ACC112 (cell line): Measurements from ENCODE around the gene PANK1.

ENCODE experiments used
- H2AFZ ChIP-seq: fragments of 200-600 bp; sonication (generic); one replicate; pipeline ENCODE4 v1.6.0; 2017; ENCODE audit warnings: antibody characterized with exemption, low read length; ENCODE audit not compliant: unreplicated experiment
- H3K27ac ChIP-seq: fragments of 200-600 bp; sonication (generic); 2 replicates; pipeline ENCODE4 v1.5.1; 2014; ENCODE audit warnings: low read depth, mild to moderate bottlenecking, antibody characterized with exemption, low read length, moderate library complexity
- H3K27me3 ChIP-seq: fragments of 200-600 bp; sonication (generic); 2 replicates; pipeline ENCODE4 v1.6.1; 2014; ENCODE audit warnings: mild to moderate bottlenecking, antibody characterized with exemption, low read length, moderate library complexity, mixed read lengths; ENCODE audit not compliant: insufficient read depth
- H3K36me3 ChIP-seq: fragments of 200-600 bp; sonication (generic); 2 replicates; pipeline ENCODE4 v1.6.1; 2016; ENCODE audit warnings: mild to moderate bottlenecking, antibody characterized with exemption, low read length, moderate library complexity, mixed read lengths; ENCODE audit not compliant: insufficient read depth
- H3K4me1 ChIP-seq: fragments of 200-600 bp; sonication (generic); one replicate; pipeline ENCODE4 v1.6.1; 2016; ENCODE audit warnings: low read length, mixed read lengths; ENCODE audit not compliant: insufficient read depth, unreplicated experiment, control insufficient read depth
- H3K4me3 ChIP-seq: fragments of 200-600 bp; sonication (generic); 2 replicates; pipeline ENCODE4 v1.5.1; 2014; ENCODE audit warnings: mild to moderate bottlenecking, low read depth, low read length
- H3K79me2 ChIP-seq: fragments of 200-600 bp; sonication (generic); one replicate; pipeline ENCODE4 v1.6.0; 2016; ENCODE audit warnings: low read length; ENCODE audit not compliant: control insufficient read depth, unreplicated experiment, insufficient read depth

PANK1 gene

GRCh38 chr10:89642193-89642592 lies 2.8 kb downstream of the PANK1 start:
- Histone ChIP-seq H2AFZ (no peak overlapping the region), H3K4me3 (no peak overlapping the region), H3K36me3 (0 out of 2 replicates have a peak, but pooled peaks cover 2% of the 10 kb centered on the region), H3K4me1 (peaks cover 15% of the 10 kb centered on the region), H3K27me3 (no peaks in the 10 kb centered on the region), H3K79me2 (peaks cover 39% of the 10 kb centered on the region), H3K27ac (no peak overlapping the region)

GRCh38 chr10:89640241-89640640 lies 4.8 kb downstream of the PANK1 start:
- peaks cover 8% of the 10 kb centered on the region for H3K4me1 ChIP-seq
- H3K4me3 ChIP-seq = no peak overlapping the region
- peaks cover 39% of the 10 kb centered on the region for H3K79me2 ChIP-seq
- no peak overlapping the region for H2AFZ ChIP-seq
- H3K36me3 ChIP-seq = 0 out of 2 replicates have a peak, but pooled peaks cover 4% of the 10 kb centered on the region
- no peak overlapping the region for H3K27ac ChIP-seq
- no peaks in the 10 kb centered on the region for H3K27me3 ChIP-seq

GRCh38 chr10:89639326-89639725 lies 5.7 kb downstream of the PANK1 start:
- no peak overlapping the region for H2AFZ ChIP-seq
- peaks cover 8% of the 10 kb centered on the region for H3K4me1 ChIP-seq
- H3K27me3 ChIP-seq = no peaks in the 10 kb centered on the region
- peaks cover 39% of the 10 kb centered on the region for H3K79me2 ChIP-seq
- H3K36me3 ChIP-seq = 0 out of 2 replicates have a peak, but pooled peaks cover 4% of the 10 kb centered on the region
- H3K4me3 ChIP-seq = no peak overlapping the region
- H3K27ac ChIP-seq = no peak overlapping the region

DNA sequence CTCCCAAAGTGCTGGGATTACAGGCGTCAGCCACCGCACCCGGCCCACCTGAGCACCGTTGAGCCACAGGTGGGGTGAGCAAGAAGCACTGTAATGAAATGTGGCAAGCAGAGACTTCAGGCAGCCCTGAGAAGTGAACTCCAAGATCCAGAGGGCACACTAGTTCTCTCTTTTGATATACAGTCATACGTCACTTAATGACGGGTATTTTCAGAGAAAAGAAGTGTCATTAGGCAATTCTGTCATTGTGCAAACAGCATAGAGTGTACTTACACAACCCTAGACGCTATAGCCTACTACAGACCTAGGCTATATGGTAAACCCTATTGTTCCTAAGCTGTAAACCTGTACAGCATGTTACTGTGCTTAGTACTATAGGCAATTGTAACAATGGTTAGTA lies 7.9 kb downstream of the PANK1 start:
- Histone ChIP-seq H3K36me3 (0 out of 2 replicates have a peak, but pooled peaks cover 4% of the 10 kb centered on the region), H3K27ac (no peak overlapping the region), H3K27me3 (no peaks in the 10 kb centered on the region), H3K4me1 (peaks cover 10% of the 10 kb centered on the region), H2AFZ (no peak overlapping the region), H3K79me2 (peaks cover 25% of the 10 kb centered on the region), H3K4me3 (no peak overlapping the region)

GRCh38 chr10:89634637-89635036 lies 10.4 kb downstream of the PANK1 start:
- H3K79me2 ChIP-seq = peaks cover 5% of the 10 kb centered on the region
- 0 out of 2 replicates have a peak, but pooled peaks cover 4% of the 10 kb centered on the region for H3K36me3 ChIP-seq
- peaks cover 10% of the 10 kb centered on the region for H3K4me1 ChIP-seq
- no peak overlapping the region for H3K4me3 ChIP-seq
- no peak overlapping the region for H2AFZ ChIP-seq
- H3K27me3 ChIP-seq = no peaks in the 10 kb centered on the region
- H3K27ac ChIP-seq = no peak overlapping the region

DNA sequence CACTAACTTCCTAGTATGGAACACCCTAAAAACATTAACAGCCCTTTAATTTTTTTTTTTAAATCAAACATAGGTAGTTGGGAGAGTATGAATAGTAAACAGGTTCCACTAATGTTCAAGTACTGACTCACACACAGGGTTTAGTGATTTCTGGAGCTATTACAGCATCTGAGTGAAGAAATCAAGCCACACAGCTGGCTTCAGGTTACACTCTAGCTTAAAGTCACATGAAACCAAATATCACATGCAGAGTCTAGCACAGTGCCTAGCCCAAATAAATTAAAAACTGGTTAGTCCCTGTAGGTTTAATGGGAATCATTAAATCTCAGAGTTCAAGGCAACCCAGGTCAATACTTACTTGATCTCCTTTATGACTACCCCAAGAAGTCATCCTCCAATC lies 11.6 kb downstream of the PANK1 start:
- Histone ChIP-seq H3K4me3 (no peak overlapping the region), H3K4me1 (peaks cover 10% of the 10 kb centered on the region), H3K27ac (no peak overlapping the region), H3K36me3 (0 out of 2 replicates have a peak, but pooled peaks cover 4% of the 10 kb centered on the region), H3K27me3 (no peaks in the 10 kb centered on the region), H3K79me2 (no peaks in the 10 kb centered on the region), H2AFZ (no peak overlapping the region)

DNA sequence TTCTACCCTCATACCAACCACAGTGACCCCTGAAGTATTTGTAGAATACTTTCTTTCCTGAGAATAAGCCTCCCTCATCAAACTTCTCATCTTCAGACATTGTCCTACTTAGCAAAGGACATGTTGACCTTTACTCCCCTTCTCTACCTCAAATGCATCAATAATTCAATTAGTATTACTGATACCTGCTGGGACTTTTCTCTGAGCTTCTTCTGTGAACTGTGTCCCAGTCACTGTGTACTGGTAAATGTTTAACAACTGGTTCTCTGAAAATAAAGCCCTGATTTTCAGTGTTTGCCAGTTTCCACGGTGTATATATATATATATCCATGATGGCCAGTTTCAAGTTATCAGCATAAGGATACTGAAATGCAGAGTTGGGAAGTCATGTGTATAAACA lies 12.2 kb downstream of the PANK1 start:
- Histone ChIP-seq H3K27ac (no peak overlapping the region), H3K27me3 (no peaks in the 10 kb centered on the region), H3K79me2 (no peaks in the 10 kb centered on the region), H3K4me1 (peaks cover 10% of the 10 kb centered on the region), H3K4me3 (no peak overlapping the region), H2AFZ (no peak overlapping the region), H3K36me3 (0 out of 2 replicates have a peak, but pooled peaks cover 4% of the 10 kb centered on the region)

DNA sequence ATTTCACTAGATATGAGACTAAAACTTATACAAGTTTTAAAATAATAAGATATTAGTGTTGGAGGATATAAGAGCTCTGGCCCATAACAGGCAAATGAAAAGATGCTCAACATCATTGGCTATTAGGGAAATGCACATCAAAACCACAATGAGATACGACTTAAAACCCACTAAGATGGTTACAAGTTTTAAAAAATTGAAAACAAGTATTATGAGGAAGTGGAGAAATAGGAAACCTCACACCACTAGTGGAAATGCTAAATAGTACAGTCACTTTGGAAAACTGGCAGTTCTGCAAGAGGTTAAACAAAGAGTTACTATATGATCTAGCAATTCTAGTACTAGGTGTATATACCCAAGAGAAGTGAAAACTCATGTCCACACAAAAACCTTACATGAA lies 17.2 kb downstream of the PANK1 start:
- H3K36me3 ChIP-seq = no peaks in the 10 kb centered on the region
- no peak overlapping the region for H3K27ac ChIP-seq
- H3K79me2 ChIP-seq = no peaks in the 10 kb centered on the region
- no peak overlapping the region for H3K4me3 ChIP-seq
- no peak overlapping the region for H2AFZ ChIP-seq
- no peaks in the 10 kb centered on the region for H3K27me3 ChIP-seq
- no peaks in the 10 kb centered on the region for H3K4me1 ChIP-seq

DNA sequence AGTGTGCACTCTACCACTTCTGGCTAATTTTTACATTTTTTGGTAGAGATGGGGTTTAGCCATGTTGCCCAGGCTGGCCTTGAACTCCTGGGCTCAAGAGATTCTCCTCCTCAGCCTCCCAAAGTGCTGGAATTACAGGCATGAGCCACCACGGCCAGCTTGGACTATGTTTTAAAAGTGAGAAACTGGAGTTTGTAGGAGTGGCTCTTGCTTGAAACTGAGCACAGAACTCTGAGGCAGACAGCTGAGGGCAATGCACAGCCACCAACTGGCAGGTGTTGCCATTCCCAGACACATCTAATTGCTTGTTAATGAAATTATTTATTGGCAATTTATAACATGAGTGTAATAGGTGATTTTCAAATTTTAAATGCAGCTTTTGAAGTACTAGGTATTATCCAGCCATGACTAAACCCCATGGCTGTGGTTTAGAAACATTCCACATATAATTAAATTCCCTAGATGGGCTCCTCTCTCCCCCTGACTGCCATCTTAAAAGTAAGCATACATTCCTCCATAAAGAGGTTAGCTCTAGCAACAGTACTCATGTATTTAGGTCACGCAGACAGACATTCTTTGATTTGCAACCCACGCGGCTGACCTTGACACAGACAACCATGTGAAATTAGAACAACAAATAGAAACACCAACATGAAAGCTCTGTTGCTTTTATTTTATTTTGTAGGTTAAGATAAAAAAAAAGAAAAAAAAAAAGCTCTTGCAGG lies 19.8 kb downstream of the PANK1 start:
- Histone ChIP-seq H3K27me3 (no peaks in the 10 kb centered on the region), H3K4me3 (no peak overlapping the region), H2AFZ (no peak overlapping the region), H3K4me1 (no peaks in the 10 kb centered on the region), H3K79me2 (no peaks in the 10 kb centered on the region), H3K27ac (no peak overlapping the region), H3K36me3 (no peaks in the 10 kb centered on the region)

- H3K27me3 ChIP-seq = no peaks in the 10 kb centered on the region
- no peak overlapping the region for H3K4me3 ChIP-seq
- H3K27ac ChIP-seq = no peak overlapping the region
- H3K79me2 ChIP-seq = no peaks in the 10 kb centered on the region
- H3K36me3 ChIP-seq = no peaks in the 10 kb centered on the region
- no peak overlapping the region for H2AFZ ChIP-seq
- H3K4me1 ChIP-seq = no peaks in the 10 kb centered on the region
Observed at GRCh38 chr10:89624020-89624419, 21.0 kb downstream of the PANK1 start.

DNA sequence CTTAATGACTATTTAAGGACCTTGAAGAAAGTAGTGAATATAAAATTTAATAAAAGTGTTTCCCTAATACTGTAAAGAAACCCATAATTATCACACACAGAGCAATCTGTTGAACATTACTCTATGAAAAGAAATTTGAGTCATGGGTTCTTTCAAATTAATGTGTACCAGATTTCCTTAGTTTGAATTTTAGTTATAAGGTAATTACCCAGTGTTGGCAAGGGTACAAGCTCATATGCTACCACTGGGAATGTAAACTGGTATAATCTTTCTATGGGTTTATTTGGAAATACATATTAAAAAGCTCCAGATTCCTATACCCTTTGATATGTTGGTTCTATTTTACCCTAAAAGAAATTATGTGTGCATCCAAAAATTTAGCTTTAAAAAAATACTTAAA lies 22.9 kb downstream of the PANK1 start:
- Histone ChIP-seq H3K79me2 (no peaks in the 10 kb centered on the region), H2AFZ (no peak overlapping the region), H3K27ac (no peak overlapping the region)

More for the DNA sequence above, 22.9 kb downstream of the PANK1 start:
- Histone ChIP-seq H3K4me3 (no peak overlapping the region), H3K36me3 (no peaks in the 10 kb centered on the region), H3K27me3 (no peaks in the 10 kb centered on the region), H3K4me1 (no peaks in the 10 kb centered on the region)
